IMR-90 (cell line): ENCODE data around the gene PDE6A. TPM values are rescaled to one million over a fixed set of nuclear protein-coding genes. Genes with fewer than 3 reads are reported as not detected.
"Not testable (repeated sequence)": the region's sequence is repeated elsewhere in the genome, so short reads cannot be mapped to it uniquely, and the experiment has no call there.

Experiments used
- ATAC-seq: fragments of 200-7000 bp; cut with Tn5 transposase; 2 replicates; pipeline ENCODE4 v1.9.1; 2020; ENCODE audit warnings: low read depth, mild to moderate bottlenecking, moderate library complexity
- BruUV-seq: library from RNA; stranded (reverse); fragments of 400-500 nt; replicated peaks from 2 replicates; lab custom pipeline; 2021; lab: Mats Ljungman, UMichigan
- CTCF ChIA-PET: fragments of 300-600 bp; formaldehyde crosslinking; extraction: SDS; loops from one replicate; lab custom pipeline; 2021; ENCODE audit warnings: antibody characterized with exemption; lab: Yijun Ruan, JAX
- POLR2A ChIA-PET: fragments of 300-600 bp; sonication (Branson Sonifier 250); formaldehyde crosslinking; loops from one replicate; lab custom pipeline; 2022; ENCODE audit warnings: antibody characterized with exemption; ENCODE audit not compliant: unreplicated experiment; lab: Charles Lee
- DNase-seq: peaks from one replicate; pipeline ENCODE4 v3.0.0; 2013
- H2AFZ ChIP-seq: replicated peaks from 2 replicates; pipeline ENCODE3; 2013; ENCODE audit warnings: low read length, mild to moderate bottlenecking; ENCODE audit not compliant: poor library complexity
- H2AK5ac ChIP-seq: 2 replicates; pipeline ENCODE4 v1.6.1; 2013; ENCODE audit warnings: low read depth, low read length, inconsistent platforms
- H2AK9ac ChIP-seq: replicated peaks from 2 replicates; pipeline ENCODE3; 2013; ENCODE audit warnings: mild to moderate bottlenecking, low read depth, low read length, moderate library complexity; ENCODE audit not compliant: poor library complexity
- H2BK120ac ChIP-seq: 2 replicates; pipeline ENCODE4 v1.6.1; 2013; ENCODE audit warnings: low read depth, low read length, inconsistent platforms
- H2BK15ac ChIP-seq: 3 replicates; pipeline ENCODE4 v1.6.1; 2013; ENCODE audit warnings: low read depth, low read length, inconsistent platforms
- H2BK20ac ChIP-seq: 2 replicates; pipeline ENCODE4 v1.6.1; 2013; ENCODE audit warnings: low read depth, mild to moderate bottlenecking, inconsistent platforms, low read length, moderate library complexity
- H2BK5ac ChIP-seq: 2 replicates; pipeline ENCODE4 v1.6.1; 2013; ENCODE audit warnings: mild to moderate bottlenecking, low read depth, low read length, inconsistent platforms; ENCODE audit not compliant: poor library complexity, severe bottlenecking
- H3K14ac ChIP-seq: replicated peaks from 2 replicates; pipeline ENCODE4 v1.6.1; 2013; ENCODE audit warnings: low read depth, low read length, inconsistent platforms
- H3K18ac ChIP-seq: 2 replicates; pipeline ENCODE4 v1.6.1; 2013; ENCODE audit warnings: low read depth, low read length, control low read depth
- H3K23ac ChIP-seq: 2 replicates; pipeline ENCODE4 v1.6.1; 2013; ENCODE audit warnings: low read depth, low read length, inconsistent platforms
- H3K27ac ChIP-seq: 2 replicates; pipeline ENCODE4 v1.5.1; 2013; ENCODE audit warnings: mild to moderate bottlenecking, control low read depth, low read length; ENCODE audit not compliant: insufficient read depth
- H3K27me3 ChIP-seq: 2 replicates; pipeline ENCODE4 v1.6.1; 2013; ENCODE audit warnings: low read length; ENCODE audit not compliant: control insufficient read depth, insufficient read depth
- H3K36me3 ChIP-seq: 2 replicates; pipeline ENCODE4 v1.6.1; 2013; ENCODE audit warnings: low read length, mixed read lengths; ENCODE audit not compliant: control insufficient read depth, insufficient read depth
- H3K4ac ChIP-seq: 2 replicates; pipeline ENCODE4 v1.6.1; 2013; ENCODE audit warnings: low read depth, low read length, inconsistent platforms
- H3K4me1 ChIP-seq: 2 replicates; pipeline ENCODE4 v1.6.1; 2013; ENCODE audit warnings: low read length, mixed read lengths; ENCODE audit not compliant: control insufficient read depth, insufficient read depth
- H3K4me2 ChIP-seq: 2 replicates; pipeline ENCODE4 v1.6.1; 2013; ENCODE audit warnings: low read depth, mild to moderate bottlenecking, control low read depth, low read length, moderate library complexity
- H3K4me3 ChIP-seq: 2 replicates; pipeline ENCODE4 v1.5.1; 2013; ENCODE audit warnings: low read depth, mild to moderate bottlenecking, control low read depth, low read length, moderate library complexity; ENCODE audit not compliant: insufficient read depth
- H3K56ac ChIP-seq: 2 replicates; pipeline ENCODE4 v1.6.1; 2013; ENCODE audit warnings: low read length, inconsistent platforms; ENCODE audit not compliant: insufficient read depth; ENCODE audit errors: extremely low read depth
- H3K79me1 ChIP-seq, 2 experiments: 2 replicates each; pipeline ENCODE4 v1.6.1; 2013; ENCODE audit warnings: low read length in 2 of 2, inconsistent platforms in 1 of 2, low read depth in 1 of 2
- H3K9ac ChIP-seq: 2 replicates; pipeline ENCODE4 v1.6.1; 2013; ENCODE audit warnings: low read depth, low read length, control low read depth
- H3K9me1 ChIP-seq: 2 replicates; pipeline ENCODE4 v1.6.1; 2013; ENCODE audit warnings: low read length, inconsistent platforms; ENCODE audit not compliant: insufficient read depth
- H3K9me3 ChIP-seq: 2 replicates; pipeline ENCODE4 v1.6.1; 2013; ENCODE audit warnings: low read length; ENCODE audit not compliant: control insufficient read depth, insufficient read depth
- H4K20me1 ChIP-seq: 2 replicates; pipeline ENCODE4 v1.6.1; 2013; ENCODE audit warnings: low read length, inconsistent platforms; ENCODE audit not compliant: insufficient read depth
- H4K5ac ChIP-seq: 2 replicates; pipeline ENCODE4 v1.6.1; 2013; ENCODE audit warnings: mild to moderate bottlenecking, low read depth, low read length, control low read depth
- H4K8ac ChIP-seq, 2 experiments: 2 replicates each; pipeline ENCODE4 v1.6.1; 2013; ENCODE audit warnings: low read depth in 2 of 2, low read length in 2 of 2, control low read depth in 1 of 2, inconsistent platforms in 1 of 2
- H4K91ac ChIP-seq: 2 replicates; pipeline ENCODE4 v1.6.1; 2013; ENCODE audit warnings: low read depth, low read length, inconsistent platforms; ENCODE audit not compliant: insufficient read depth
- WGBS, 2 experiments: methylation state at CpG; one replicate each; pipeline versions ENCODE4 v1.1.5 to v1.1.7; 2013; ENCODE audit warnings: missing lambda C conversion rate in 2 of 2; ENCODE audit not compliant: insufficient read length in 1 of 2; ENCODE audit errors: extremely low coverage in 2 of 2; 5-methylcytosine and 5-hydroxymethylcytosine counted together
- dilution Hi-C: fragments of 300-500 bp; cut with HindIII; formaldehyde crosslinking; loops from one replicate; pipeline ENCODE4 v1.14.3; 2018; ENCODE audit warnings: low sequenced_read_pairs; ENCODE audit not compliant: unreplicated experiment
- in situ Hi-C: fragments of 300-500 bp; cut with MboI; formaldehyde crosslinking; loops from 3 replicates; pipeline ENCODE4 v1.14.3; 2019; ENCODE audit warnings: low sequenced_read_pairs, inconsistent platforms, mixed read lengths
- intact Hi-C: fragments of 100-400 bp; cut with micrococcal nuclease; formaldehyde crosslinking; loops from 2 replicates; pipeline ENCODE4 v1.10.0; 2022
- polyA plus RNA-seq, 3 experiments: library from polyadenylated mRNA; depleted of rRNA; stranded (reverse); fragments of >200 nt; gene quantifications; 2 replicates each; pipeline ENCODE4 v1.2.3, GENCODE V29; 2012; ENCODE audit warnings: low replicate concordance in 1 of 3
- total RNA-seq: library from RNA; depleted of rRNA; stranded (reverse); fragments of >200 nt; gene quantifications from 2 replicates; pipeline ENCODE4 v1.2.3, GENCODE V29; 2012

PDE6A gene
- total and polyA plus RNA-seq, 2 of the 4 experiments (the other 2 are of a cell fraction) = not detected

DNA sequence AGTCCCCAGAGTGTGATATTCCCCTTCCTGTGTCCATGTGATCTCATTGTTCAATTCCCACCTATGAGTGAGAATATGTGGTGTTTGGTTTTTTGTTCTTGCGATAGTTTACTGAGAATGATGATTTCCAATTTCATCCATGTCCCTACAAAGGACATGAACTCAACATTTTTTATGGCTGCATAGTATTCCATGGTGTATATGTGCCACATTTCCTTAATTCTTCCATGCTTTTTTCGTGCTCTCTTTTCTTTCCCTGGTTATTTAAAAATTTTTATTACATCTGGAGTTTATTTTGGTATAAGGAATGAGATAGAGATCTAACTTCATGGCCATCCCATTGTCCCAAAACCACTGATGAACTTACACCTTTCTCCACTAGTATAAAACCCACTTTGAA is 65.0 kb downstream of the PDE6A start:
- H3K56ac ChIP-seq, H3K79me1 ChIP-seq, DNase-seq, H2AK5ac ChIP-seq, H3K14ac ChIP-seq, H3K4ac ChIP-seq, dilution Hi-C loops, H3K9me3 ChIP-seq, H3K4me2 ChIP-seq, H2BK20ac ChIP-seq, H4K5ac ChIP-seq, POLR2A ChIA-PET, H3K4me1 ChIP-seq, H3K18ac ChIP-seq, intact Hi-C loops, in situ Hi-C loops, H4K8ac ChIP-seq, H2AK9ac ChIP-seq, H3K9me1 ChIP-seq, H3K36me3 ChIP-seq, H2AFZ ChIP-seq, H3K27ac ChIP-seq, H4K91ac ChIP-seq, BruUV-seq, H2BK15ac ChIP-seq, H2BK5ac ChIP-seq, H2BK120ac ChIP-seq, H4K20me1 ChIP-seq, H3K9ac ChIP-seq, ATAC-seq, H3K23ac ChIP-seq, H3K4me3 ChIP-seq: not testable (repeated sequence)
- CTCF ChIA-PET = interaction anchor here (0.6 kb wide), 1 partner anchor 159 kb away, joined by 3 read pairs; no protein-coding TSS in a partner anchor
- H3K27me3 ChIP-seq = peaks cover 21% of the 10 kb centered on the region
- no CpG with 5 or more reads among the region's 2 CpGs for WGBS, 2 experiments
